ENCODE data around the gene ZNF629.

GRCh38 chr16:30834130-30834740 lies 47.2 kb upstream of the ZNF629 start:
- no peak for TF ChIP-seq CTCF (IDR thresholded peaks at IDR 0.05; ENCODE audit: poor library complexity, severe bottlenecking)
- no peak for TF ChIP-seq REST (IDR thresholded peaks at IDR 0.05; ENCODE audit: borderline replicate concordance)
